HCEC 1CT (cell line): ENCODE data around the gene NKAIN2.
"Not testable (repeated sequence)": the region's sequence is repeated elsewhere in the genome, so short reads cannot be mapped to it uniquely, and the experiment has no call there.

Source experiments
- DNase-seq: peaks from one replicate; pipeline ENCODE4 v3.0.0-alpha.2; 2017

The NKAIN2 gene

DNA sequence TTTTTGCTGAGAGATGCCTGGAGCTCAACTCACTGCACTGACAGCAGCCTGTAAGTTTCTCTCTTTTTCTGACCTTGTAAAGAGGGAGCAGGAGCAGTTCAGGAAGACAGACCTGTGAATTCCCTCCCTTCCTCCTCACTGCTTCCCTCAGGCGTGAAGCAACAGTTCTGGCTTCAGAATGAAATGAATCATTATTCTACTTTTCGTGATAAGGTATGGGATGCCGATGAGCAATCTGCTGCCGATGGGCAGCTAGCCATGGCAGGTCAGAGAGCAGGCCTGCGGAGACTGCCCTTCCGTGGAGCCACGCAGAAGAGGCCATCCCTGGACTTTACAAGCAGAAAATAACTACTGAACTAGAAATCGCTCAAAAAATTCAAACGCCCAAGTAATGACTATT is 732.1 kb downstream of the NKAIN2 start:
- DNase-seq: peak; percentile 56

- no peak for DNase-seq
Observed at GRCh38 chr6:124536157-124536841, 732.6 kb downstream of the NKAIN2 start.

DNA sequence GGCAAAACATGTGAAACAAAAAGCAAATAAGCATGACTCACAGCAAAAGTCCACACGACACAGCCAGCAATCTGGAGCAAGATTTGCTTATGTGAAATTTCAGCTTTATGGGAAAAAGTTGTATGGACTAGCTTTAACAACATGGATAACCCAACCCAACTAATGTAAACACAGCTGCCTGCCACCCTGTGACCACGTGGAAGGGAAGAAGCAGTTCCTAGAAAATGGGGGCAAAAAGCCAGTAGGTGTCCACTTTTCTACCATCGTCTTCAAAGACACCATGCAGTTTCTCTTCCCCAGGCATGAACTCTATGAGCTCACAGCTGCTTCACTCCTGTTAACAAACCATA is 733.2 kb downstream of the NKAIN2 start:
- DNase-seq: peak; percentile 1

DNA sequence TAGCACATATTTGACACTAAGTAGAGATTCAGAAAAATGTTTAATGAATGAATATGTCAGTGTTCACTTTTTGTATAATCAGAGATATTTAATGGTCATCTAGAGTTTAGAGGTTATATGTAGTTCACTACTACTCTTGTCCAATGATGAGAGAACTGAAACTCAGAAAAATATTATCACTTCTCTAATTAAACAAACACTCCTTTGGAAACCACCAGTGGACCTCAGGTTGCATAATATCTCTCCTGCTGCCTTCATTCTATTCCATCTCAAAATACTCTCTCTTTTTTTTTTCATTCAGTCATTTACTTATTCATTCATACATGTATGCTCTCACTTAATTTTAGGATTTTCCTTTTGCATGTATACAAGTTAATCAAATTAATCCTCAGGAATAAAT is 735.4 kb downstream of the NKAIN2 start:
- no peak for DNase-seq

- no peak for DNase-seq
Observed at GRCh38 chr6:124541573-124541972, 737.9 kb downstream of the NKAIN2 start.

DNA sequence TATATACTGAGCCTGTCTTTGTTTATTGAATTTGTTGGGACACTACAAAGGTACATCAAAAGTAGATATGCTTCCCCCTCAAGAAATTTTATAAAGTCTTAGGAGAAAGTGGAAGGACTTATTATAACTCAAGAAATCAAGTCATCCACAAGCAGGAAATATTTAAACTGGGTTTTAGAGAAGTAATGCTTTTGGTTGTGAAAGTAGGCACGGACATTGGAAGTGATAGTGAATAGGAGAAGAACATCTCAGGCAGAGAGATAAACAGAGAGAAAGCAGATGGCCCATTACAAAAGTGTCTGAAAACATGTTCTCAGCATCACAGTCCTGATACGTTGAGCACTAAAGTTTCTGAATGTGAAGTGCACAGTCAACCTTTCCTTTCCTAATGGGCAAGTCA is 742.9 kb downstream of the NKAIN2 start:
- no peak for DNase-seq

- DNase-seq: no peak
Observed at GRCh38 chr6:124551711-124552233, 748.1 kb downstream of the NKAIN2 start.

GRCh38 chr6:124557873-124558272 is 754.2 kb downstream of the NKAIN2 start:
- no peak for DNase-seq

DNA sequence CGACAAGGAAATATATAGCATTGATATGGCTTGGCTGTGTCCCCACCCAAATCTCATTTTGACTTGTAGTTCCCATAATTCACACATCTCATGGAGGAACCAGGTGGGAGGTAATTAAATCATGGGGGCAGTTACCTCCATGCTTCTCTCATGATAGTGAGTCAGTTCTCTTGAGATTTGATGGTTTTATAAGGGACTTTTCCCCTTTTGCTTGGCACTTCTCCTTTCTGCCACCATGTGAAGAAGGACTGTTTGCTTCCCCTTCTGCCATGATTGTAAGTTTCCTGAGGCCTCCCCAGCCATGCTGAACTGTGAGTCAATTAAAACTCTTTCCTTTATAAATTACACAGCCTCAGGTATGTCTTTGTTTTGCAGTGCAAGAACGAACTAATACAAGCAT is 756.4 kb downstream of the NKAIN2 start:
- not testable (repeated sequence) for DNase-seq

DNA sequence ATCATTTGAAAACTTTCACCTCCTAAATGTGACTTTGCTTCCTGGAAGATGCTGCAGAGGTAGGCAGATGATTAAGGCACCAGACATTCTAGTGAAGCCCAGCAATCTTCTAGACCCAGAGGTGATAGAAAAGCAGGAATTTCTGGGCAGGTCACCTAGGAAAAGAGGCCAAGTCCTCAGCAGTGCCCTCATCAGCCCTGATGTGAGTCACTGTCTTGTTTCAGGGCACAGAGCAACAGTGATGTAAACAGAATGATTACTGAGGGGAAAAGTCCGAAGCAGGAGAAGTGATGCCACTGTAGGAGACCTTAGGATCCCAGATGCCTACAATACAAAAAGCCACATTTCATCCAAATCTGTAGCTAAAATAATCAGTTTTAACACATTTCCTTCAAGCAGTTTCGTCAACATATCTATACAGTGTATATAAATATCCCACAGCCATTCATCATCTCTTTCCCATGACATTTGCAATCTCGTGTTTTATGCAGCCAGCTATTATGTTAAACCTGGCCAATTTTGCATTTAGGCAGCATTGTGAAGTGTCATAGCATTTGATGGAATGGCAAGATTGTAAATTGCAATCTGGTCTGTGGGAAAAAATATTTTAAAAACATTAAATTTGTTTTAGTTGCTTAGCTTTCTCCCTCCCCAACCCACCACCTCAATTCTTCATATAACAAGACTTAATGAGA is 757.4 kb downstream of the NKAIN2 start:
- DNase-seq: no peak

DNA sequence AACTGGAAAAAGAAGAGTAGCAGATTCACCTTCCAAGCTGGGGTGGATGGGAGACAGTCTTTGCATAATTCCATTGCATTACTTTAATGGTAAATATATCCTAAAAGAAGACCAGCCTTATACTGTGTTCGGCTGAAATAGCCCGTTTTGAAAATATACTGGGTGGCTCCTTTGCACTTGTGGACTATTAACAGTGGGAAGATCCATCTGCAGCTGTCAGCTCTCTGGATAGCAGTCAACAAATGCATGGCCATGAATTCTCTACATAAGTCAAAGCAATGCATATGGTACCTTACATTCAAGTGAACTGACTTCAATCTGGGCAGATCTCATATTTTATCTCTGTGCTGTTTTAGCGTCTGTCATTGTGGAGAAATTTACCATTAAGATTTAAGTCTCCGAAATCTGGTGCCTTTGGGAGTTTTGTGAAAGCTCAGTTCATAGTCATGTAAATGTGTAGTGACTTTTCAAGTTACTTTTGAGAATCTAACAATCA is 758.0 kb downstream of the NKAIN2 start:
- no peak for DNase-seq

GRCh38 chr6:124564125-124564524 is 760.5 kb downstream of the NKAIN2 start:
- DNase-seq: not testable (repeated sequence)

DNA sequence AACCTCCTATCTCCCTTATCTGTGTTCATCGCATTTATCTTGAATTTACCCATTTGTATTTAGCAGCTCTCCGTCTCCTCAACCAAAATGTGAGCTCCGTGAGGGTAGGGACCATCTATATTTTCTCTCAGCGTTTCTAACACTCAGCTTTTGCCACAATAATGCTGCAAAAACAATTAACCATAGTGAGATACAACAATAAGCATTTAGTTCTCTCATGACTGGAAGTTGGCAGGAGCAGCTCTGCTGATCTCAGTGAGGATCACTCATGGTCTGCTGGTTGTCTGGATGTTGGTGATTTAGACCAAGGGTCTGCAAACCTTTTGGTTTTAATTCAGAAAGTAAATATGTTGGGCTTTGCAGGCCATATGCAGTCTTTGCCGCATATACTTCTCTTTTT is 763.7 kb downstream of the NKAIN2 start:
- no peak for DNase-seq

DNA sequence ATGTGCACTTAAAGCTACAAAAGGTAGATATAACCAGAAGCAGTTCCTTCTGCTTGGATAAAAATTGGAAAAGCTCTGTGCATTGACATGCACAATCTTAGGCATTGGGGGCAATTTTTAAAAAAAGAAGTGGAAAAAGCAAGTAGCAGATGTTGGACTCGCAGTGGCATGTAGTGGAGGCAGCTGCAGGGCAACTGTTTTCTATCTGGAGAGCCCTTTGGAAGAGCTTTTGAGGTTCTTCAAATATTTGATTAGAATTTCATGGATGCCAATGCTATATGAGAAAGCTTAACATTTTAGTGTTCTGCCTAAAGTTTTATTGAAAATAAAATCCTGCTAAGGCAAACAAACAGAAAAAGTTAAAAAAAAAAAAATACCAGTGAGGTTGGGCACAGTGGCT is 770.3 kb downstream of the NKAIN2 start:
- DNase-seq: no peak

- DNase-seq: no peak
Observed at GRCh38 chr6:124577734-124578281, 774.1 kb downstream of the NKAIN2 start.

DNA sequence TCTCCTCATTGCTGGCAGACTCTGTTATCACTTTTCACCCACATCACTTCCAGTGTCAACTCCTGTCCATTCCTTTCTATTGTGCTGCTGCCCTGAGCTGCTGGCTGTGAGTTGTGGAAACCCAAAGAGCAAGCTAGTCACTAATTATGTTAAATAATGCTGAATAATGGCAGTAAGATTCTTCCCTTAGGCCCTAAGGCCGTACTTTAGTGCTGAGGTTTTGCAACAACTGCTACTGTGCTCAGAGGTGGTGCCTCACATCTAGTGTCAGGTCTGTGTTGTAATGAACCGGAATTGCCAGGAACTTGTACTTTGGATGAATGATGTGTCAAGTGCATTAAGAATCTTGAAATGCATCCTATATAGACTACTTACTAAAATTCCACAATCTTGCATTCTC is 786.3 kb downstream of the NKAIN2 start:
- DNase-seq: no peak

GRCh38 chr6:124599656-124600055 is 796.0 kb downstream of the NKAIN2 start:
- DNase-seq: no peak

GRCh38 chr6:124604719-124605118 is 801.1 kb downstream of the NKAIN2 start:
- no peak for DNase-seq

- DNase-seq: no peak
Observed at GRCh38 chr6:124607119-124607627, 803.5 kb downstream of the NKAIN2 start.

- no peak for DNase-seq
Observed at GRCh38 chr6:124613031-124613430, 809.4 kb downstream of the NKAIN2 start.

DNA sequence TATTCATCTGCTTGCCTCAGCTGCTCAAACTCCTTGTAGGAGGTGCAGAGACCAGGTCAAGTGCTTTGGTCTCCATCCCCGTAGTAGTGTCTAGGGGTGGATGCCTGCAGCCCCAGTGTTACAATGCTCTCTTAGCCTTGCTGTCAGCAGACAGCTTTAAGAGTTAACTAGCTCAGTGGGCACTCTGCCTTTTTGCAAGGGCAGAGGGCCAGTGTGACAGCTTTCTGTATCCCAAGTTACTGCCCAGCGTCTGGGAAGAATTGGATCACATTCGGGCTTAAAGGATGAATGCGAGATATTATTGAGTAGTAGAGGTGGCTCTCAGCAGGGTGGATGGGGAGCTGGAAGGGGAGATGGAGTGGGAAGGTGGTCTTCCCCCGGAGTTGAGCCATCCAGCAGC is 818.7 kb downstream of the NKAIN2 start:
- no peak for DNase-seq

- no peak for DNase-seq
Observed at GRCh38 chr6:124633655-124634054, 830.0 kb downstream of the NKAIN2 start.

- no peak for DNase-seq
Observed at GRCh38 chr6:124640432-124640831, 836.8 kb downstream of the NKAIN2 start.

DNA sequence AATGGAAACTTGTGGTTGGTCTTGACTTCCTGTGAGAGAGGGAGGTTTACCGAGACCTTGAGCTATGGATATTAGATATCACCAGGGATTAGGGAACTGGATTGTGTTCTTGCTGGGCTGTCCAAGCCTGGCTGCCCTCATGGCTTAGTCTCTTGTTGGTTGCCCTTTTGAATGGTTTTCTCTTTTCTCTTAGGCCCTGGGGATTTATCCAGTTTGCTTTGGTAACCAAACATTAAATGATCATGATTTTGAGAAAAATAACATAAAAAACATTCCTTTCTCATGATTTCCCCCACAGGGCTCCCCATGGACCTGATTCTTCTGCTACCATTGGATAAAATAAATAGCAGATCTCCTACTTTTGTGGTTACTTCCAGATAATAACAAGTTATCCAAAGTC is 852.2 kb downstream of the NKAIN2 start:
- no peak for DNase-seq
